Right hindlimb (tissue), 1 donor: ENCODE measurements around the gene PTH2R.
A peak's percentile ranks its signal among the peaks of the same experiment; 100 is the strongest.
"Not testable (repeated sequence)": the region's sequence is repeated elsewhere in the genome, so short reads cannot be mapped to it uniquely, and the experiment has no call there.

Source experiments
- DNase-seq: peaks from one replicate; pipeline ENCODE4 v3.0.0-alpha.2; 2018

The PTH2R gene

GRCh38 chr2:208488686-208489564 lies 82.3 kb downstream of the PTH2R start:
- DNase-seq = no peak

DNA sequence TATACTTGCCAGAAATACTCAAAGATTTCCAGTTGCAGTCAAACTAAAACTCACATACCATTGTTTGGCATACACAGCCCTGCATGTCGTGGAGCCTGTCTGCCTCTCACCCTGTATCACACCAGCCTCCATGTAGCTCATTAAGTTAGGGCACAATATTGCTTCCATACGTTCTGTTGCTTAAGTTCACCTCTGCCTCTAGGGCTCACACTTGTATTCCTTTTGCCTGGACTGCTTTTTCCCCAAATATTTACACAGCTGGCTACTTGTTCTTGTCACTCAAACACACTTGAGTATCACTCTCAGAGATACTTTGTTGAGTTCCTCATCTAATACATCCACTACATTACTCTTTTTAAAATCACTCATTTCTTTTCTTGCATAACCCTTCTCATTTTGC lies 83.1 kb downstream of the PTH2R start:
- no peak for DNase-seq

- no peak for DNase-seq
These were observed 83.9 kb downstream of the PTH2R start for GRCh38 chr2:208490492-208490891.

DNA sequence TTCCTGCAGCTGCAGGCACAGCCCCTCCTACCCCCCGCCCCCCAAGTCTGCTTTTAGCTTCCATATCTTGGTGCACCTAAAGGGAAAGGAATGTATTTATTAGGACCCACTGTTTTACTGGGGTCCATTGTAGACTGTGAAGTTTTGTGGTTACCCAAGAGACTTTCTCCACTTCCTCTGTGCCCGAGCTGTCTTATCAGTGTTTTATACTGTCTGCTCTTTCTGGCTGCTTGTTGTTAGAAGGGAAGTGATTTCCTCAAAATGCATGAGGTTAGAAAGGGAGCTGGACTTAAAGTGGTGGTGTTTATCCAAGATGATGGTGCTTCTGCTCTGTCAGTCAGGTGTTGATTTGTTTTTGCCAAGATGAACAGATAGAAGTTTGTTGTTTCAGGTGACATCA lies 85.0 kb downstream of the PTH2R start:
- DNase-seq = no peak

- no peak for DNase-seq
These were observed 85.5 kb downstream of the PTH2R start for GRCh38 chr2:208492069-208492468.

- DNase-seq = no peak
These were observed 86.6 kb downstream of the PTH2R start for GRCh38 chr2:208493186-208493585.

GRCh38 chr2:208496129-208496528 lies 89.5 kb downstream of the PTH2R start:
- DNase-seq = no peak

GRCh38 chr2:208501206-208501605 lies 94.6 kb downstream of the PTH2R start:
- DNase-seq = peak; percentile 21

GRCh38 chr2:208502288-208502687 lies 95.7 kb downstream of the PTH2R start:
- DNase-seq = no peak

DNA sequence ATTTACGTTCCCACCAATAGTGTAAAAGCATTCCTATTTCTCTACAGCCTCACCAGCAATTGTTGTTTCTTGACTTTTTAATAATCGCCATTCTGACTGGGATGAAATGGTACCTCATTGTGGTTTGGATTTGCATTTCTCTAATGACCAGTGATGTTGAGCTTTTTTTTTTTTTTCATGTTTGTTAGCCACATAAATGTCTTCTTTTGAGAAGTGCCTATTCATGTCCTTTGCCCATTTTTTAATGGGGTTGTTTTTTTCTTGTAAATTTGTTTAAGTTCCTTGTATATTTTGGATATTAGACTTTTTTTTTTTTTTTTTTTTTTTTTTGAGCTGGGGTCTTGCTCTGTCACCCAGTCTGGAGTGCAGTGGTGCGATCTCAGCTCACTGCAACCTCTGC lies 98.8 kb downstream of the PTH2R start:
- not testable (repeated sequence) for DNase-seq

- DNase-seq = no peak
These were observed 103.0 kb downstream of the PTH2R start for GRCh38 chr2:208509586-208509985.

DNA sequence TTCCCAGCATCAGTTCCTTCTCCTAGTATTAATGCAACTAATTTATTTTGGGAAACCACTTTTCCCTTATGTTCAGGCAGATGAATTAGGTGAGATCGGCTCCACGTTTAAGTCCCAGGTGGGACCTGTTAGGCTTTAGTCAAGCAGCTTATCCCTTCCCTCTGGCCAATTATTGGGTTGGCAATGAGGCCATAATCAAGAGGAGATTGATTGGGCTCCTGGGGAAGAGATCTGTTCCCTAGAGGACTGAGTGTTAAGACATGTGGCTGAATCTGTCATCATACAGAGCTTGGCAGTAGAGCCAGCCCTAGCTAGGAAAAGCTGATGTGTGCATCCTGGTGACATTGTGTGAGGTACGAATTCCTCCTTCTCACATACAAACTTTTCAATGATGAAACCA lies 104.4 kb downstream of the PTH2R start:
- DNase-seq = no peak

GRCh38 chr2:208511573-208511972 lies 105.0 kb downstream of the PTH2R start:
- DNase-seq = no peak

GRCh38 chr2:208515099-208515498 lies 108.5 kb downstream of the PTH2R start:
- no peak for DNase-seq

GRCh38 chr2:208523069-208523468 lies 116.5 kb downstream of the PTH2R start:
- DNase-seq = not testable (repeated sequence)

DNA sequence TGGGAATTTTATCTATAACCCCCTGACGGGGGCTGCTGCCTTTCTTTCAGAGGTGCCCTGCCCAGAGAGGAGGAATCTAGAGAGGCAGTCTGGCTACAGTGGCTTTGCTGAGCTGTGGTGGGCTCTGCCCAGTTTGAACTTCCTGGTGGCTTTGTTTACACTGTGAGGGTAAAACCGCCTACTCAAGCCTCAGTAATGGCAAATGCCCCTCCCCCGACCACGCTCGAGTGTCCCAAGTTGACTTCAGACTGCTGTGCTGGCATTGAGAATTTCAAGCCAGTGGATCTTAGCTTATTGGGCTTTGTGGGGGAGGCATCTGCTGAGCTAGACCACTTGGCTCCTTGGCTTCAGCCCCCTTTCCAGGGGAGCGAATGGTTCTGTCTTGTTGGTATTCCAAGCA lies 118.6 kb downstream of the PTH2R start:
- DNase-seq = not testable (repeated sequence)

GRCh38 chr2:208529796-208530195 lies 123.2 kb downstream of the PTH2R start:
- no peak for DNase-seq

- no peak for DNase-seq
These were observed 124.8 kb downstream of the PTH2R start for GRCh38 chr2:208531361-208531760.

GRCh38 chr2:208535578-208535977 lies 129.0 kb downstream of the PTH2R start:
- DNase-seq = not testable (repeated sequence)

GRCh38 chr2:208541461-208541988 lies 134.9 kb downstream of the PTH2R start:
- DNase-seq = no peak

GRCh38 chr2:208541989-208542464 lies 135.4 kb downstream of the PTH2R start:
- DNase-seq = no peak

- DNase-seq = no peak
These were observed 136.0 kb downstream of the PTH2R start for GRCh38 chr2:208542465-208543041.
